NOMO-1 treated with DMSO at 0.1 percent for 48 hours (cell line): Measurements from ENCODE around the gene PET117.
"Not testable (repeated sequence)": the region's sequence is repeated elsewhere in the genome, so short reads cannot be mapped to it uniquely, and the experiment has no call there.

Experiments used
- DNase-seq: peaks from one replicate; lab custom pipeline; 2025; ENCODE audit not compliant: unreplicated experiment; lab: John Stamatoyannopoulos, UW

PET117 gene

GRCh38 chr20:18156045-18156444, 18.4 kb downstream of the PET117 start:
- no peak for DNase-seq

GRCh38 chr20:18164356-18164755, 26.7 kb downstream of the PET117 start:
- no peak for DNase-seq

GRCh38 chr20:18165553-18165952, 27.9 kb downstream of the PET117 start:
- no peak for DNase-seq

- peak; percentile 3 for DNase-seq
These were observed 28.7 kb downstream of the PET117 start for GRCh38 chr20:18166241-18166881.

- DNase-seq, result no peak
These were observed 29.3 kb downstream of the PET117 start for GRCh38 chr20:18166950-18167349.

GRCh38 chr20:18172379-18172778, 34.7 kb downstream of the PET117 start:
- no peak for DNase-seq

GRCh38 chr20:18174906-18175683, 37.4 kb downstream of the PET117 start:
- DNase-seq, result no peak

GRCh38 chr20:18176318-18176785, 38.7 kb downstream of the PET117 start:
- no peak for DNase-seq

- not testable (repeated sequence) for DNase-seq
These were observed 42.7 kb downstream of the PET117 start for GRCh38 chr20:18180366-18180765.

GRCh38 chr20:18180815-18181214, 43.2 kb downstream of the PET117 start:
- DNase-seq, result no peak

- no peak for DNase-seq
These were observed 49.4 kb downstream of the PET117 start for GRCh38 chr20:18187020-18187419.

GRCh38 chr20:18188434-18188833, 50.8 kb downstream of the PET117 start:
- DNase-seq, result no peak

GRCh38 chr20:18190338-18191233, 52.9 kb downstream of the PET117 start:
- no peak for DNase-seq

- no peak for DNase-seq
These were observed 53.6 kb downstream of the PET117 start for GRCh38 chr20:18191306-18191705.
